Motor neuron (in vitro differentiated cells): Measurements from ENCODE around the gene OAT. TPM values are rescaled to one million over a fixed set of nuclear protein-coding genes. Genes with fewer than 3 reads are reported as not detected.

ENCODE experiments used
- ATAC-seq, 8 experiments: fragments of 200-7000 bp; cut with Tn5 transposase; replicated peaks in 6 of 8; 2 replicates each; pipeline ENCODE4 v1.8.0; 2021; ENCODE audit warnings: mild to moderate bottlenecking in 8 of 8, moderate library complexity in 8 of 8
- H3K27ac ChIP-seq, 2 donors: fragments of 250-450 bp; sonication (Bioruptor Pico); 2 replicates each; pipeline ENCODE4 v1.9.0; 2021; ENCODE audit warnings: antibody characterized with exemption in 2 of 2, mild to moderate bottlenecking in 2 of 2, moderate library complexity in 1 of 2
- H3K4me1 ChIP-seq, 2 donors: fragments of 250-450 bp; sonication (Bioruptor Pico); replicated peaks in 1 of 2; 2 replicates each; pipeline ENCODE4 v1.6.1; 2021; ENCODE audit warnings: antibody characterized with exemption in 2 of 2, mild to moderate bottlenecking in 2 of 2, moderate library complexity in 1 of 2
- H3K4me3 ChIP-seq, 5 donors: fragments of 250-450 bp; sonication (Bioruptor Pico); 2 replicates each; pipeline ENCODE4 v1.9.0; 2021; ENCODE audit warnings: antibody characterized with exemption in 5 of 5, mild to moderate bottlenecking in 5 of 5, moderate library complexity in 4 of 5
- WGBS, 10 experiments: fragments of 450-650 bp; shearing (Covaris generic); methylation state at CpG; one replicate each; pipeline ENCODE4 v1.0.0; 2022; 5-methylcytosine and 5-hydroxymethylcytosine counted together
- in situ Hi-C, 9 experiments: fragments of 400-800 bp; cut with MboI; loops; one replicate each; pipeline ENCODE4 v1.15.0; 2021; ENCODE audit warnings: low sequenced_read_pairs in 9 of 9, low pct_unique_long_range_greater_than_20kb in 2 of 9; ENCODE audit not compliant: unreplicated experiment in 9 of 9
- total RNA-seq, 8 experiments: library from RNA; unstranded; fragments of 300-600 nt; gene quantifications; 2 replicates each; pipeline versions ENCODE4 v1.2.3 to v1.2.4, GENCODE V29; 2022

Gene OAT
- total RNA-seq, 8 experiments from 2014 or later = 52.9 to 112 (median 64.7) TPM

DNA sequence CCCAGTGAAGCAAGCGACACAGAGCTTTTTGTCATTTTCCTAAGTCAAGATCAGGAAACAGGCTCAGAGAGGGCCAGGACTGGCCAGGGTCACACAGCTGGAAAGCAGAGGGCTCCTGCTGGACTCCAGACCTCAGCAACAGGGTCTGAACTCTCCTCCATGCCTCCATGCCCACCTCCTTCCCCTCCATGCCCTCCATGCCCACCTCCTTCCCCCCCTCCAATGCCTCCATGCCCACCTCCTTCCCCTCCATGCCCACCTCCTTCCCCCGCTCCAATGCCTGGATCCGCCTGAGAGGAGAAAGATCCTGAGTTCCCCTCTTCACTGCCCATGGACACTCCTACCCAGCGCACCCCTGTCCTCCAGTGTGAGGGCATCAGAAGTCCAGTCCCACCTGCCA, 51.3 kb downstream of the OAT start:
- 100% methylated on average over 1 of the region's 4 CpGs; no CpG with 5 or more reads in 8 of the 10 experiments for WGBS, 10 experiments
- ATAC-seq = no peak
- Histone ChIP-seq H3K27ac (no peak overlapping the region), H3K4me1 (peaks cover 4 to 6% of the 10 kb centered on the region in 2 donors), H3K4me3 (no peak overlapping the region)
- in situ Hi-C loops = no loop called here

DNA sequence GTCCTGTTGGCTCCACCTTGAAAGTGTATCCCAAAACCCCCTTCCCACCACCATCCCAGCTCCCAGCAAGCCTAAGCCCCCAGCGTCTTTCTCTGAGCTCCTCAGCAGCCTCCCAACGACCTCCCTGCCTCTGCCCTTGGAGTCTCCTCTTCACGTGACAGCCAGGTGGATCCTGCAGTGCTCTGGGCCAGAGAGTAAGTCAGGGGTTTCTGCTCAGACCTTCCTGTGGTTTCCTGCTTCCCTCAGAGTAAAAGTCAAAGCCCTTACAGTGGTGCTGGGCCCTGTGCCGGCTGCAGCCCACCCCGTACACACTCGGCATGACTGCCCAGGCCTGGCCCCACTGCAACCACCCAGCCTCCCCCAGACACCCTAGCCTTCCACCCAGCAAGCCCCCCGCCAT, 51.9 kb downstream of the OAT start:
- peaks cover 7 to 8% of the 10 kb centered on the region in 2 donors for H3K4me1 ChIP-seq
- ATAC-seq = no peak
- in situ Hi-C loops = no loop called here
- no peak overlapping the region for H3K4me3 ChIP-seq
- no peak overlapping the region for H3K27ac ChIP-seq
- 80 to 100% methylated on average over 1 to 3 of the region's 7 CpGs; no CpG with 5 or more reads in 8 of the 10 experiments for WGBS, 10 experiments

DNA sequence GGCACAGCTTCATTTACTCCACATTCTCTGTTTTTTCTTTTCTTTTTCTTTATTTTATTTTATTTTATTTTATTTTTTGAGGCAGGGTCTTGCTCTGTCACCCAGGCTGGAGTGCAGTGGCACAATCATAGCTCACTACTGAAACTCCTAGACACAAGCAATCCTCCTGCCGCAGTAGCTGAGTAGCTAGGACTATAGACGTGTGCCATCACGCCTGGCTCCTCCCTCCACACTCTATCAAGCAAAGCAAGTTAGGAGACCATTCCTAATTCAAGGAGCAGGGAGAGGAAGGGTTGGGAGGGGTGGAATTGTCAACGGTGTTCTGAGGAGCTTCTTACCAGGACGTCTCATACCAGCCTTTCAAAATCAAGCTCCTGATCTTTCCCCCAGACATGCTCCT, 52.4 kb downstream of the OAT start:
- no peak for ATAC-seq
- in situ Hi-C loops = no loop called here
- no peak overlapping the region for H3K27ac ChIP-seq
- no peak overlapping the region for H3K4me3 ChIP-seq
- H3K4me1 ChIP-seq = peaks cover 7 to 8% of the 10 kb centered on the region in 2 donors
- 25 to 80% (median 40%) methylated on average over 1 to 4 of the region's 5 CpGs; no CpG with 5 or more reads in 4 of the 10 experiments for WGBS, 10 experiments

DNA sequence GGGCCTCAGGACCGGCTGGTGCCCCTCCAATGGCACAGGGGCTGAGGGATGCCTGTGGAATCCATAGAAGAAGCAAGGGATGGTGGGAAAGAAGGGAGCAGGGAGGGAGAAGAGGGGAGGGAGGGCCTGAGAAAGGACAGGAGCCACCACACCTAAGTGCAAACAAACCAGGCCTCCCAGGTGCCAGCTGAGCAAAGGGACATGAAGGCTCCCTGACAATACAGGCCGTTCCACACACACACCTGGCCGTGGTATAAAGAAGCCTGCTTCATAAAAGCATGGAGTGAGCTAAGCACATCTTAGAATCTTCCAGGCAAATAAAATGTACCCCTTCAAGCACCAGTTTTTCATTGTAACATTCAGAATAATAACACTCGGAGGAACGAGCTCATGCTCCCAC, 54.0 kb downstream of the OAT start:
- WGBS, 10 experiments = 30 to 88% (median 69%) methylated on average over 1 to 2 of the region's 5 CpGs; no CpG with 5 or more reads in 7 of the 10 experiments
- in situ Hi-C loops = no loop called here
- Histone ChIP-seq H3K4me1 (peaks cover 7 to 8% of the 10 kb centered on the region in 2 donors), H3K4me3 (no peak overlapping the region), H3K27ac (no peak overlapping the region)
- no peak for ATAC-seq

DNA sequence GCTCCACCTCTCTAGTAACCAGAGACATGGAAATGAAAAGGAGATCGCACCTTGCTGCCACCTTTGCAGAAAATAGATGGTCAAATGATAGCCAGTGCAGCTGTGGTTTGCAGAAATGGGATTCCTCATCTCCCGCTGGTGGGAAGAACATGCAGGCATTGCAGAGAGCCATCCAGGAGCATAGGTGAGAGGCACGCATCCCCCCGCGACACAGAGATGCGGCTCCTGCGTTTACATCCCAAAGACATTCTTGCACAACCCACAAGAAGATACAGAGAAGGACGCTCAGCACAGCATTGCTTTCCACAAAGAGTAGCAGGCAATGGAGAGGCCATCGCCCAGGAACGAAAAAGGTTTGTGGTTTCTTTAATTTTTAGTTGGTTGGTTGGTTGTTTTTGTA, 56.2 kb downstream of the OAT start:
- Histone ChIP-seq H3K4me1 (peaks cover 5 to 7% of the 10 kb centered on the region in 2 donors), H3K27ac (no peak overlapping the region), H3K4me3 (no peak overlapping the region)
- WGBS, 10 experiments = 11 to 65% (median 34%) methylated on average over 1 to 9 of the region's 10 CpGs; no CpG with 5 or more reads in 3 of the 10 experiments
- in situ Hi-C loops = no loop called here
- peak in 3 of 8 experiments; percentile 24 to 51 (median 29) for ATAC-seq

DNA sequence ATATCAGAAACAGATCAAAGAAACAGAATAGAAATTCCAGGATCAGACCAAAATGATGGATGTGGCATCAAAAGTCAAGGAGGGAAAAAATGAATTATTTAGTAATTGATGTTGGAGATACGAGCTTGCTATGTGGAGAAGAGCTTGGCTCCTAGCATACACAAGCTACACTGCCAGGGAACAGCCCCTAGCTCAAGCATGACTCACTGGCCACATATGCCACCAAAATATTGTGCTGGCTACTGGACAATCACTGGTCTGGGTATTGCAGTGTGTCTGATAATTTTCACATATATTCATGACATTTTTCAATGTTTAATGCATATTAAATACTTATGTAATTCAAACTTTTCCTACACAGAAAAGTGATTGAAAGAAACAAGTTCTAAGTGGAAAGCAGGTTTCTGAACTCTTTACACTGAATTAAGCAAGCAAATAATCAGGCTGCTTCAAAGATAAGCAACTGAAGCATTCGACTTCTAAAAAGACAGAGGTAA, 59.3 kb downstream of the OAT start:
- no peak overlapping the region for H3K4me3 ChIP-seq
- no peak overlapping the region for H3K27ac ChIP-seq
- 20 to 87% (median 74%) methylated on average over 1 to 2 of the region's 2 CpGs; no CpG with 5 or more reads in 2 of the 10 experiments for WGBS, 10 experiments
- in situ Hi-C loops = no loop called here
- ATAC-seq = no peak
- H3K4me1 ChIP-seq = peaks cover 7 to 14% of the 10 kb centered on the region in 2 donors

DNA sequence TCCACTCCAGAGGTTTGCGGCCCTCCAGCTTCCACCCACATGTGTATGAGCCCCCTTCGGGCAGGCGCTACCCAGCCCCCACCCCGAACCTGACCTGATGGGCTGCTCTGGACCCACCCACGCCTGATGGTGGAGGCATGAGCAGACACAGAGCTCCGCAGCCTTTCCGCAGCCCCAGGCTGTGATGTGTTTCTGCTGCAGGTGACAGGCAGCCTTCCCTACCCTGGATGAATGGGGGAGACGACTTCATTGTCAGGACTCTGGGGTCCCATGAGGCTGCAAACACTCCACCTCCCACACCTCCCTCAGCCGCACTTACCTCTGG, 61.2 kb downstream of the OAT start:
- WGBS, 10 experiments = 28 to 71% (median 29%) methylated on average over 2 to 5 of the region's 9 CpGs; no CpG with 5 or more reads in 7 of the 10 experiments
- in situ Hi-C loops = no loop called here
- Histone ChIP-seq H3K4me1 (peaks cover 4 to 12% of the 10 kb centered on the region in 2 donors), H3K4me3 (no peak overlapping the region), H3K27ac (no peak overlapping the region)
- ATAC-seq = no peak

DNA sequence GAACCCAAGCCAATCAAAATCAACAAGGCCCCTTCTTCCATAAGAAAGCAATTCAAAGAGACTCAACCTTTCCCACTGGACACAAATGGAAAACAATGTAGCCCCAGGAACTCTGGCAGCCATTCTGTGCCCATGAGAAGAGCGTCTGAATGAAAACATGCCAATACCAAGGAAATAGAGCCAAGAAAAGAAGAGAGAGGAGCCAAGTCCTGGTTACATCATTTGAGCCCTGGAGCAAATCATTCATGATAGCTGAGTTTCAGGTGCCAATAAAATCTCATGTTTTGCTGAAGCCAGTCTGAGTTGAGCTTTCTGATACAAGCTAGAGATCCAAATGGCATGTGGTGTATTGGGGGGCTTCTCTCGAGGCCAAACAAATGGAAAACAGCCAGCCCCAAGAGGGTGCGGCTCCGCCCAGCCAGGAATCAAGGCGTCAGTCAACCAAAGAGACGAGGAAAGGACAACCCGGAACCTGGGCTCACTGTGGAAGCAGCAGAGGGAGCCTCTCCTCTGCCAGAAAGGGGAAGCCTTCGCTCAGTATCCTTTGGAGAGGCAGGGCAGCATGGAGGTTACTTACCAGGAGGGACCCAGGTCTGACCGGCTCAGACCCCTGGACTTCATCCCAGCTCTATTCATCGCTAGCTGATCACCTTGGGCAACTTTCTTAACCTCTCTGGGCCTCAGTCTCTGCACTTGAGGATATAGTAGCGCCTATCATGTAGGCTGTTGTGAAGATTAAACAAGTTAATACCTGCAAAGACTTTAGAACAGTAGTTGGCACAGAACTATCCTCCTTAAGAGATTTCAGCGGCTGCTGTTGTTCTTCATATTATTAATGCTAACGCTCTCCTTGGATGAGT, 61.8 kb downstream of the OAT start:
- in situ Hi-C loops = no loop called here
- 31 to 93% (median 77%) methylated on average over 1 to 8 of the region's 13 CpGs; no CpG with 5 or more reads in 2 of the 10 experiments for WGBS, 10 experiments
- H3K4me1 ChIP-seq = peaks cover 0 to 9% of the 10 kb centered on the region in 2 donors
- H3K4me3 ChIP-seq = no peak overlapping the region
- ATAC-seq = no peak
- no peak overlapping the region for H3K27ac ChIP-seq

DNA sequence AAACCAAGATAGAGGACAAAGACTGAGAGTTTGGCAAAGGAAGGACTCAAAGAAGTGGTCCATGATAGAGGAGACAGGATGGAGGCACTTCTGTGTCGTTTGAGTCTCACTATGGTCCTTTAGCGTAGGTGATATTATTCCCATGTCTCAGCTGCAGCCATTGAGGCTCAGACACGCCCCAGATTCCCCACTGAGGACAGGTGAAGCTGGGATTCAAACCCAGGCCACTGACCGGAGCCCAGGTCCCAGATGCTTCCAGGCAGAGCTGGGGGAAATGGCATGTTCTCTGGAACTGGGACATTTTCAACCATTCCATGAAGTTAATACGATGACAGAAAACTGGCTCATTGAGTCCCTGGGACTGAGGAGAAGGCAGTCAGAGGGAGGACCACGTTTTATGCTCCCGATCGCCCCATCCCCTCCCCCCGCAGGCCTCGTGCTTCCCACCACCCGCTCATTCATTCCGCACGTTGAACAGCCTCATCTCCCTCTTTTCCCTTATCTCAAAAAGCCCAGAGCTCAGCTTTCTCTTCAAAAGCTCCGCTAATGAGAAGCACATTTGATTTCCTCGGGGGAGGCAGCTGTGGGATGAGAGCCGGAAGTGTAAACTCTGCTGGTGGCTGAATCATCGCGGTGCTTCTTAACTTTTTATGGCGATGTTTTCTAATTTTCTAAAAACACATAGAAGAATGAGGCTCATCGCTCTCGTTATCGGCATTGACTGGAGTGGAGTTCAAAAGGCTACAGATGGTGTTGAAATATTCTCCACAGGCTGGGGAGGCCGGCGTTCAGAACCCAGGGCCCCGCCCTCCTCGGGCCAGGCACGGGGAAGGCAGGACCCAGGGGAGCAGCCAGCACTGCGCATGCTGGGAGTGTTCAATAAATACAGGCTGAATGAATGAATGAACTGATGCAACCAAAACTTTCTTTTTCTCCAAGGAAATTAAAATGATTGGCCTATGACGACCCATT, 64.0 kb downstream of the OAT start:
- Histone ChIP-seq H3K4me3 (peak overlapping the region in 4 of 5 donors; percentile 12 to 29 (median 16)), H3K27ac (peak overlapping the region in 1 of 2 donors; percentile 18), H3K4me1 (peaks cover 0 to 9% of the 10 kb centered on the region in 2 donors)
- in situ Hi-C loops = no loop called here
- peak; percentile 86 to 99 (median 97) for ATAC-seq
- 0 to 80% (median 20%) methylated on average over 1 to 13 of the region's 29 CpGs; no CpG with 5 or more reads in 1 of the 10 experiments for WGBS, 10 experiments

DNA sequence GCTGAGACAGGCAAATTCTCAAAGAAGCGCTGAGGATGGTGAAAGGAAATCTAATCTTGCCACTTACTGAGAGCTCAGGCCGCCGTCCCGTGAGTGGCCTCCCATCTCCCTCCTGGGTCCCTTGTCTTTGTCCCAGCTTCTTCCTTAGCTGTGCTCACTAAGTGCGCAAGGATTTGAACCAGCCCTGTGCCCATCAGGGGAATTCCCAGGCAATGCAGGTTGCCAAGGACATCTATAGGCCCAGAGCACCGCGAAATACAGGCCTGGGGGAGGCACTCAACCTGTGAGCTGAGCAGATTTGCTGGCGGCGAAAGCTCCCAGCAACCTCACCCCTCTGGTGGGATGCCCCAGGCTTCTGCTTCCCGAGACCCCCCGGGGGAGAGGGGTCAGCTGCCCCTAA, 64.8 kb downstream of the OAT start:
- WGBS, 10 experiments = 71 to 90% (median 80%) methylated on average over 1 to 2 of the region's 11 CpGs; no CpG with 5 or more reads in 7 of the 10 experiments
- no peak overlapping the region for H3K4me3 ChIP-seq
- H3K4me1 ChIP-seq = peaks cover 0 to 9% of the 10 kb centered on the region in 2 donors
- ATAC-seq = peak in 1 of 8 experiments; percentile 7
- in situ Hi-C loops = no loop called here
- no peak overlapping the region for H3K27ac ChIP-seq

DNA sequence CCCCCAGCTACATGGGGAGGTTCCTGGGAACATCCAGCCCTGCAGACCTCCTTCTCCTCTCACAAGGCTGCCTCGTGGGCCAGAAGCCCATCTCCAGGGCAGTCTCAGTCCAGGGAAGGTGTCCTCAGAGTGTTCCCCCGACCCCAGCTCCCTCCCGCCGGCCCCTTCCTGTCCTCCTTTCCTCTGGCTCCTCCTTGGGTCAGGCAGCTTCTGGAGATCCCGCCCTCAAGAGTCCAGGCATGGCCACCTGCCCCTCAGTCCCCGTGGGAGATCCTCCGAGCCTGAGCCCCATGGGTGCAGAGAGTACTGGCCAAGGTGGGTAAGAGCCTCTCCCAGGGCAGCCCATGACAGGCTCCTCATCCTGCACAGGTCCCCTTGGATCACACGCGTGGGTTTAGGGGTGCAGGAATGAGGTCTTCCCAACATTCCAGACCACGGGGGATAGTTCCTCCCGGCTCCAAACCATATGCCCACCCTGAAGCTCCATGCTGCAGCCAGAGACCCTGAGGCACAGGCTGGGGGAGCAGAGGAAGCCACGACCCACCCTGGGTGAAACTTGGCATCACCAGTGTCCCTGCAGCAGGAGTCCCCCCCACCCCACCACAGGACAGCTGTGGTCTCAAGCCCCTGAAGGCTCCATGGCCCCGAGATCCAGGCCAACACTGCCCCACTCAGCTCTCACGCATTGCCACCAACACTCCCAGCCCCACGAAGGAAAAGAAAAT, 65.5 kb downstream of the OAT start:
- in situ Hi-C loops = no loop called here
- WGBS, 10 experiments = 0 to 90% (median 40%) methylated on average over 1 to 2 of the region's 15 CpGs; no CpG with 5 or more reads in 7 of the 10 experiments
- H3K4me1 ChIP-seq = peaks cover 0 to 9% of the 10 kb centered on the region in 2 donors
- H3K4me3 ChIP-seq = no peak overlapping the region
- H3K27ac ChIP-seq = no peak overlapping the region
- ATAC-seq = no peak

DNA sequence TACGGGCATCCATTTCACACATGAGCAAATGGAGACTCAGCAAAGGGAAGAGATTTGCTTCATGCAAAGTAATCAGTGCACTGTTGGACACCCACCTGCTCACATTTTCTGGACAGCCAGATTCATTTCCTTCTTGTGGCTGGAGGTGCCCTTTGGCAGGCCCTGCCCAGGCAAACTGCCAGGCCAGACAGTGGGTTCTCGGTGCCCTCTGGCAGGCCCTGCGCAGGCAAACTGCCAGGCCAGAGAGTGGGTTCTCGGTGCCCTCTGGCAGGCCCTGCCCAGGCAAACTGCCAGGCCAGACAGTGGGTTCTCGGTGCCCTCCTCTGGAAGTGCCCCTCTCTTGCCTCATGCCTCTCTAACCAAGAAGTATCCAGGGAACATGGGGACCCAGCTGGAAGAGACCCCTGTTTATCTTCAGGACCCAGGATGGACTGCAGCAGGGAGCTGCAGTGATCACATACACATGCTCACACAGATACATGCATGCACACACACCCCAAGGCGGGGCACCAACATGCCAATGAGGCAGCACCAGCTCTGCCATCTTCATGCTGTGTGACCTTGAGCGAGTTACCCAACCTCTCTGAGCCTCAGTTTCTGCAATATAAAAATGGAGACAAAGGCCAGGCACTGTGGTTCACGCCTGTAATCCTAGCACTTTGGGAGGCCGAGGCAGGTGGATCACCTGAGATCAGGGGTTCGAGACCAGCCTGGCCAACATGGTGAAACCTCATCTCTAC, 67.1 kb downstream of the OAT start:
- in situ Hi-C loops = no loop called here
- 42 to 100% (median 84%) methylated on average over 1 to 7 of the region's 10 CpGs; no CpG with 5 or more reads in 2 of the 10 experiments for WGBS, 10 experiments
- no peak for ATAC-seq

More for the DNA sequence above, 67.1 kb downstream of the OAT start:
- H3K27ac ChIP-seq = no peak overlapping the region
- H3K4me1 ChIP-seq = peaks cover 0 to 9% of the 10 kb centered on the region in 2 donors
- no peak overlapping the region for H3K4me3 ChIP-seq
